NCI-H1092 (cell line): ENCODE data around the gene TXLNB.
"Not testable (repeated sequence)": the region's sequence is repeated elsewhere in the genome, so short reads cannot be mapped to it uniquely, and the experiment has no call there.

Experiments used
- DNase-seq: peaks from one replicate; lab custom pipeline; 2025; lab: John Stamatoyannopoulos, UW

Gene TXLNB

DNA sequence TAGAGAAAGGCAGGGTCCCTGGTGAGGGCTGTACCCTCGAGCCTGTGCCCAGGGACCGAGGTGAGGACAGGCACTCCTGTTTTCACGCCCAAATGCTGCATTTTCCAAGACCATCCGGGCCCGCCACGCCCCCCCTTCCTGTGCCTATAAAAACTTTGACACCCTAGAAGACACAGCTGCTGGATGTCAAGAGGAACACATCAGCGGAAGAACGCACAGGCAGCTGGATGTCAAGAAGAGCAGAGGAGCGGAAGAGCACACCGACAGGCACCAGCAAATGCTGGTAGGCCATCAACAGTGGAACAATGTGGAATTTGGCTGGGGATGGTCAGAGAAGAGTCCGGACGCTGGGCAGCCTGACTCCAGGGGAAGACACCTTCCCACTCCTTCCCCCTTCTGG lies 56.1 kb downstream of the TXLNB start:
- DNase-seq, result no peak

- DNase-seq, result not testable (repeated sequence)
These were observed 57.6 kb downstream of the TXLNB start for GRCh38 chr6:139234193-139234592.

- no peak for DNase-seq
These were observed 60.6 kb downstream of the TXLNB start for GRCh38 chr6:139231206-139231605.

DNA sequence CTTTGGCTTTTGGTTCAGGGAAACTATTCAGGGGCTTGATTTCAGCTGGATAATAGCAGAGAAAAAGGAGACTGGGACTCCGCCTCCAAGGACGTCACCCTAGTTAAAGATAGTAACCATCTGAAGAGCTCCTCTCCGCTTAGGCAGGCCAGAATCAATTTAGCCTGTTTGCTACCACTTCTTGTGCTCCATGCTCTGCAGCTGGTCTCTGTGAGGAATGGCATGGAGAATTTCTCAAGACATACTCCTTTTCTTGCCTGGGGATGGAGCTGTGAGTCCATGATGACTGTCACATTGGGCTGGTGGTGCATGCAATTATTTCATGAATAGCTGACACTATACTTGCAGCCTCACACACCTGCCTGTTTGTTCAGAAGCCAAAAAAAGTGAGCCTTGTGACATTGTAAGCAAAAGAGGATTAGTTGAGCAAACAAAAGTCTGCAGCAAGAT lies 61.4 kb downstream of the TXLNB start:
- peak; percentile 34 for DNase-seq

DNA sequence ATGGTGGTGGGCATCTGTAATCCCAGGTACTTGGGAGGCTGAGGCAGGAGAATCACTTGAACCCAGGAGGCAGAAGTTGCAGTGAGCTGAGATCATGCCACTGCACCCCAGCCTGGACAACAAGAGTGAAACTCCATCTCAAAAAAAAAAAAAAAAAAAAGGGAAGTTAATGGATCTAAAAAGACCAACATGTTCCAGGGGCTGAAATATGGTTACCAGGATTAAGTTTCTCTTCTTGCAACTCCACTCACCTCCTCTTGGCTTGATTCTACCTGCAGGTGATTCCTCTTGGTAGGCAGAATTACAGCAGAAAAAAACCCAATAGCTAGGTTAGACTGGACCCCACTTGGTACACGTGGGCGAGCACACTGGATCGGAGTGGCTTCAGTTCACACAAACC lies 63.4 kb downstream of the TXLNB start:
- DNase-seq, result not testable (repeated sequence)

- DNase-seq, result no peak
These were observed 72.1 kb downstream of the TXLNB start for GRCh38 chr6:139219746-139220145.

DNA sequence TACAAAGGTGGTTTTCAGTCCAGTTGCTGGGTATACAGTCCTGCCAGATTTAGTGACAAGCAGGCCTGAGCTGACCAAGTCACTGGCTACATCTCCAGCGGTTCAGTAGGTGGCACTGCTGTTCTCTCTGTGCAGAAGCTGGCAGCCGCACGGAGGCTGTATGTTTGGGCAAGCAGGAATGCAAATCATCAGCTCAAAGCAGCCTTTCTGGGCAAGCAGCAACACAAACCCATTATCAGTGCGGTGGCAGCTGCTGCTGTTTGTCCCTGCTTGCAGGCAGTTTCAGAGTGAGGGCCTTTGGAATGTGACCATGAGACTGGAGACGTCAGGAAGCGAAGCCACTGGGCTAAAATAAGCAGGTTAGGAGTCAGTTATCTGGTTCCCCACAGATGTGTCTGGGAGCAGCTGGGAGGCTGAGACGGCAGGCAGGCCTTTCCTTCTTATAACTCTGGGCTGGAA lies 72.5 kb downstream of the TXLNB start:
- DNase-seq, result peak; percentile 59

GRCh38 chr6:139212460-139212859 lies 79.3 kb downstream of the TXLNB start:
- not testable (repeated sequence) for DNase-seq

DNA sequence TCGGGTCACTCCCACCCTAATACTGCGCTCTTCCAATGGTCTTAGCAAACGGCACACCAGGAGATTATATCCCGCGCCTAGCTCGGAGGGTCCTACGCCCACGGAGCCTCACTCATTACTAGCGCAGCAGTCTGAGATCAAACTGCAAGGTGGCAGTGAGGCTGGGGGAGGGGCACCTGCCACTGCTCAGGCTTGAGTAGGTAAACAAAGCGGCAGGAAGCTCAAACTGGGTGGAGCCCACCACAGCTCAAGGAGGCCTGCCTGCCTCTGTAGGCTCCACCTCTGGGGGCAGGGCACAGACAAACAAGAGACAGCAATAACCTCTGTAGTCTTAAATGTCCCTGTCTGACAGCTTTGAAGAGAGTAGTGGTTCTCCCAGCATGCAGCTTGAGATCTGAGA lies 81.0 kb downstream of the TXLNB start:
- not testable (repeated sequence) for DNase-seq

GRCh38 chr6:139205843-139206242 lies 86.0 kb downstream of the TXLNB start:
- DNase-seq, result no peak

- no peak for DNase-seq
These were observed 86.8 kb downstream of the TXLNB start for GRCh38 chr6:139204978-139205377.

- no peak for DNase-seq
These were observed 90.4 kb downstream of the TXLNB start for GRCh38 chr6:139201378-139201777.

- no peak for DNase-seq
These were observed 93.1 kb downstream of the TXLNB start for GRCh38 chr6:139198529-139199288.

- DNase-seq, result no peak
These were observed 97.1 kb downstream of the TXLNB start for GRCh38 chr6:139194740-139195139.
